ENCODE results near the gene CNFN.

Gene CNFN

GRCh38 chr19:42345191-42345812, 44.8 kb downstream of the CNFN start:
- TF ChIP-seq ZFP30 (CRISPR knock-in tag; IDR thresholded peaks at IDR 0.05) (no peak), ZNF8 (CRISPR knock-in tag; IDR thresholded peaks at IDR 0.05) (no peak), ZC3H10 (CRISPR knock-in tag; IDR thresholded peaks at IDR 0.05) (no peak), TSHZ2 (CRISPR knock-in tag; IDR thresholded peaks at IDR 0.05) (no peak), PPARA (CRISPR knock-in tag; IDR thresholded peaks at IDR 0.05; ENCODE audit: borderline replicate concordance) (no peak), GLIS3 (CRISPR knock-in tag; IDR thresholded peaks at IDR 0.05) (no peak), SNAI2 (CRISPR knock-in tag; IDR thresholded peaks at IDR 0.05) (no peak), CSRNP3 (CRISPR knock-in tag; IDR thresholded peaks at IDR 0.05) (no peak), CSDC2 (CRISPR knock-in tag; IDR thresholded peaks at IDR 0.05) (no peak), POU6F1 (CRISPR knock-in tag; IDR thresholded peaks at IDR 0.05; ENCODE audit: borderline replicate concordance, low read depth) (no peak), ESRRG (CRISPR knock-in tag; IDR thresholded peaks at IDR 0.05) (no peak), PATZ1 (CRISPR knock-in tag; IDR thresholded peaks at IDR 0.05; ENCODE audit: borderline replicate concordance) (no peak), ISL1 (CRISPR knock-in tag; IDR thresholded peaks at IDR 0.05) (no peak), ZFP3 (CRISPR knock-in tag; IDR thresholded peaks at IDR 0.05) (no peak), ZNF565 (CRISPR knock-in tag; conservative IDR thresholded peaks at IDR 0.05; ENCODE audit: low read depth) (no peak)
- ATAC-seq, result no peak

GRCh38 chr19:42344336-42344893, 45.7 kb downstream of the CNFN start:
- no peak for ATAC-seq
- TF ChIP-seq ZNF565 (CRISPR knock-in tag; conservative IDR thresholded peaks at IDR 0.05; ENCODE audit: low read depth) (no peak), PPARA (CRISPR knock-in tag; IDR thresholded peaks at IDR 0.05; ENCODE audit: borderline replicate concordance) (no peak), ZNF8 (CRISPR knock-in tag; IDR thresholded peaks at IDR 0.05) (no peak), RARB (CRISPR knock-in tag; IDR thresholded peaks at IDR 0.05) (no peak), ZNF70 (CRISPR knock-in tag; IDR thresholded peaks at IDR 0.05) (no peak), ISL1 (CRISPR knock-in tag; IDR thresholded peaks at IDR 0.05) (no peak), ZC3H10 (CRISPR knock-in tag; IDR thresholded peaks at IDR 0.05) (no peak), ZFP3 (CRISPR knock-in tag; IDR thresholded peaks at IDR 0.05) (no peak), TSHZ2 (CRISPR knock-in tag; IDR thresholded peaks at IDR 0.05) (no peak), TOX (CRISPR knock-in tag; IDR thresholded peaks at IDR 0.05; ENCODE audit: borderline replicate concordance) (no peak), CSDC2 (CRISPR knock-in tag; IDR thresholded peaks at IDR 0.05) (no peak), POU6F1 (CRISPR knock-in tag; IDR thresholded peaks at IDR 0.05; ENCODE audit: borderline replicate concordance, low read depth) (no peak)
